DND-41 (cell line): Measurements from ENCODE around the gene NUDT22.

ENCODE experiments used
- ATAC-seq: fragments of 200-7000 bp; cut with Tn5 transposase; 3 replicates; pipeline ENCODE4 v1.9.1; 2021; ENCODE audit warnings: low read depth; ENCODE audit not compliant: insufficient read depth
- DNase-seq: peaks from one replicate; pipeline ENCODE4 v3.0.0-alpha.2; 2020
- H2AFZ ChIP-seq: 2 replicates; pipeline ENCODE4 v1.6.0; 2012; ENCODE audit warnings: low read depth, low read length
- H3K27ac ChIP-seq: 2 replicates; pipeline ENCODE4 v1.5.1; 2012; ENCODE audit warnings: low read length, inconsistent platforms
- H3K27me3 ChIP-seq: fragments of 200-600 bp; sonication (generic); 2 replicates; pipeline ENCODE4 v1.6.0; 2012; ENCODE audit warnings: low read length, mild to moderate bottlenecking, inconsistent platforms; ENCODE audit not compliant: insufficient read depth, poor library complexity
- H3K36me3 ChIP-seq: 2 replicates; pipeline ENCODE4 v1.5.1; 2012; ENCODE audit warnings: low read length, inconsistent platforms; ENCODE audit not compliant: insufficient read depth
- H3K4me1 ChIP-seq: 2 replicates; pipeline ENCODE4 v1.5.1; 2012; ENCODE audit warnings: mild to moderate bottlenecking, low read length; ENCODE audit not compliant: insufficient read depth
- H3K4me2 ChIP-seq: 2 replicates; pipeline ENCODE4 v1.6.0; 2012; ENCODE audit warnings: mild to moderate bottlenecking, moderate library complexity, low read length, inconsistent platforms; ENCODE audit not compliant: insufficient read depth
- H3K4me3 ChIP-seq, 2 experiments: fragments of 200-600 bp in 1 of 2; shearing (Covaris generic) in 1 of 2; 2 replicates each; pipeline ENCODE4 v1.5.1; 2012 to 2016; ENCODE audit warnings: inconsistent platforms in 2 of 2, low read length in 2 of 2, mild to moderate bottlenecking in 2 of 2, low read depth in 1 of 2, moderate library complexity in 1 of 2
- H3K79me2 ChIP-seq: 2 replicates; pipeline ENCODE4 v1.6.0; 2012; ENCODE audit warnings: low read length, inconsistent platforms; ENCODE audit not compliant: insufficient read depth
- H3K9ac ChIP-seq: 2 replicates; pipeline ENCODE4 v1.6.0; 2012; ENCODE audit warnings: low read depth, mild to moderate bottlenecking, inconsistent platforms, low read length, moderate library complexity
- H3K9me3 ChIP-seq: 2 replicates; pipeline ENCODE4 v1.5.1; 2012; ENCODE audit warnings: low read length, moderate library complexity, mild to moderate bottlenecking, inconsistent platforms; ENCODE audit not compliant: insufficient read depth, severe bottlenecking
- H4K20me1 ChIP-seq: 2 replicates; pipeline ENCODE4 v1.6.0; 2012; ENCODE audit warnings: low read length; ENCODE audit not compliant: insufficient read depth
- CTCF ChIP-seq: IDR thresholded peaks from 2 replicates; pipeline ENCODE4 v1.5.1; 2012; ENCODE audit warnings: borderline replicate concordance, low read length, moderate library complexity, mild to moderate bottlenecking; ENCODE audit not compliant: poor library complexity, severe bottlenecking; ENCODE audit errors: extremely low read depth
- EZH2 ChIP-seq: IDR thresholded peaks from 3 replicates; pipeline ENCODE4 v1.6.1; 2012; ENCODE audit warnings: borderline replicate concordance, low read depth, mild to moderate bottlenecking, moderate library complexity, low read length, inconsistent platforms; ENCODE audit not compliant: severe bottlenecking

Gene NUDT22

GRCh38 chr11:64268893-64269539, 42.9 kb downstream of the NUDT22 start:
- peak overlapping the region; percentile 95 for H3K9ac ChIP-seq
- H3K27ac ChIP-seq: peak overlapping the region; percentile 90
- no peak for TF ChIP-seq CTCF
- peak overlapping the region; percentile 71 for H2AFZ ChIP-seq
- peaks cover 28% of the 10 kb centered on the region for H3K79me2 ChIP-seq
- peak overlapping the region; percentile 99 for H3K4me2 ChIP-seq
- H3K9me3 ChIP-seq: no peaks in the 10 kb centered on the region
- peak; percentile 4 for ATAC-seq
- DNase-seq: peak; percentile 53
- no peaks in the 10 kb centered on the region for H4K20me1 ChIP-seq
- no peaks in the 10 kb centered on the region for H3K27me3 ChIP-seq
- peaks cover 38% of the 10 kb centered on the region for H3K4me1 ChIP-seq
- H3K36me3 ChIP-seq: peaks cover 13% of the 10 kb centered on the region; the same call in 1 of the 2 replicates
- peak overlapping the region; percentile 79 to 90 for H3K4me3 ChIP-seq

- no peaks in the 10 kb centered on the region for H3K27me3 ChIP-seq
- H3K36me3 ChIP-seq: peaks cover 13% of the 10 kb centered on the region; the same call in 1 of the 2 replicates
- TF ChIP-seq EZH2 (no peak), CTCF (peak; percentile 44)
- peak overlapping the region; percentile 81 for H2AFZ ChIP-seq
- peak overlapping the region; percentile 96 for H3K27ac ChIP-seq
- no peaks in the 10 kb centered on the region for H4K20me1 ChIP-seq
- H3K4me3 ChIP-seq: peak overlapping the region; percentile 79 to 90
- peaks cover 28% of the 10 kb centered on the region for H3K79me2 ChIP-seq
- H3K4me2 ChIP-seq: peak overlapping the region; percentile 99
- ATAC-seq (peak; percentile 82), DNase-seq (peak; percentile 99)
- peak overlapping the region; percentile 95 for H3K9ac ChIP-seq
- H3K4me1 ChIP-seq: peaks cover 38% of the 10 kb centered on the region
- H3K9me3 ChIP-seq: no peaks in the 10 kb centered on the region
These were observed 43.6 kb downstream of the NUDT22 start for GRCh38 chr11:64269540-64270220.

GRCh38 chr11:64275031-64275800, 49.1 kb downstream of the NUDT22 start:
- Histone ChIP-seq H3K9ac (no peak overlapping the region), H3K27me3 (no peaks in the 10 kb centered on the region), H4K20me1 (no peaks in the 10 kb centered on the region), H3K27ac (no peak overlapping the region), H3K36me3 (peaks cover 32% of the 10 kb centered on the region), H3K4me1 (peaks cover 23% of the 10 kb centered on the region), H2AFZ (no peak overlapping the region), H3K4me3 (no peak overlapping the region), H3K4me2 (no peak overlapping the region), H3K9me3 (no peaks in the 10 kb centered on the region), H3K79me2 (peaks cover 28% of the 10 kb centered on the region)
- TF ChIP-seq CTCF (no peak), EZH2 (no peak)
- no peak for ATAC-seq
- DNase-seq: no peak
